CMK (cell line): Measurements from ENCODE around the gene VKORC1.
A peak's percentile ranks its signal among the peaks of the same experiment; 100 is the strongest.

Experiments used
- DNase-seq: peaks from one replicate; pipeline ENCODE4 v3.0.0-alpha.2; 2010; ENCODE audit warnings: low read depth

VKORC1 gene

GRCh38 chr16:31082368-31083045 lies 12.1 kb downstream of the VKORC1 start:
- no peak for DNase-seq

- no peak for DNase-seq
Observed at GRCh38 chr16:31081428-31082351, 12.9 kb downstream of the VKORC1 start.

GRCh38 chr16:31080756-31081419 lies 13.7 kb downstream of the VKORC1 start:
- DNase-seq, result no peak

GRCh38 chr16:31080035-31080629 lies 14.5 kb downstream of the VKORC1 start:
- DNase-seq, result no peak

GRCh38 chr16:31079342-31079944 lies 15.2 kb downstream of the VKORC1 start:
- DNase-seq, result no peak

GRCh38 chr16:31078597-31079341 lies 15.8 kb downstream of the VKORC1 start:
- no peak for DNase-seq

GRCh38 chr16:31077592-31078396 lies 16.8 kb downstream of the VKORC1 start:
- no peak for DNase-seq

- no peak for DNase-seq
Observed at GRCh38 chr16:31077024-31077423, 17.6 kb downstream of the VKORC1 start.

- no peak for DNase-seq
Observed at GRCh38 chr16:31076319-31076718, 18.3 kb downstream of the VKORC1 start.

GRCh38 chr16:31074814-31075183 lies 19.8 kb downstream of the VKORC1 start:
- no peak for DNase-seq

GRCh38 chr16:31073970-31074813 lies 20.4 kb downstream of the VKORC1 start, which contains the start of the genes ZNF646 and ZNF668:
ZNF646 (plus strand) TSS chr16:31074422; CDS start chr16:31076325, 1,903 bp downstream.
ZNF668 (minus strand) TSS chr16:31074240; CDS start chr16:31064459, 9,781 bp downstream.
- DNase-seq, result peak; percentile 99

GRCh38 chr16:31073142-31073969 lies 21.2 kb downstream of the VKORC1 start:
- peak; percentile 80 for DNase-seq

GRCh38 chr16:31072540-31073141 lies 22.0 kb downstream of the VKORC1 start:
- no peak for DNase-seq

- no peak for DNase-seq
Observed at GRCh38 chr16:31071861-31072260, 22.7 kb downstream of the VKORC1 start.

- no peak for DNase-seq
Observed at GRCh38 chr16:31067342-31067741, 27.3 kb downstream of the VKORC1 start.

GRCh38 chr16:31064882-31065461 lies 29.6 kb downstream of the VKORC1 start:
- DNase-seq, result no peak

GRCh38 chr16:31063843-31064611 lies 30.6 kb downstream of the VKORC1 start:
- peak; percentile 33 for DNase-seq
